Suprapubic skin (tissue), 4 donors: Measurements from ENCODE around the gene CNOT2.

Experiments
- CTCF ChIP-seq, 2 donors: fragments of 200-600 bp in 1 of 2; fragments of 450-650 bp in 1 of 2; sonication (generic) in 1 of 2; IDR thresholded peaks; one replicate each; pipeline ENCODE4 v1.5.1; 2016 to 2019; ENCODE audit warnings: antibody characterized with exemption in 2 of 2, mild to moderate bottlenecking in 1 of 2, moderate library complexity in 1 of 2
- POLR2A ChIP-seq, 2 donors: fragments of 450-650 bp; IDR thresholded peaks; one replicate each; pipeline ENCODE4 v1.6.1; 2017; ENCODE audit warnings: antibody characterized with exemption in 2 of 2, mild to moderate bottlenecking in 2 of 2, moderate library complexity in 2 of 2
- POLR2AphosphoS5 ChIP-seq, 3 donors: sonication (generic); formaldehyde crosslinking; IDR thresholded peaks; one replicate each; pipeline ENCODE4 v1.6.1; 2017; ENCODE audit warnings: antibody characterized with exemption in 3 of 3

DNA sequence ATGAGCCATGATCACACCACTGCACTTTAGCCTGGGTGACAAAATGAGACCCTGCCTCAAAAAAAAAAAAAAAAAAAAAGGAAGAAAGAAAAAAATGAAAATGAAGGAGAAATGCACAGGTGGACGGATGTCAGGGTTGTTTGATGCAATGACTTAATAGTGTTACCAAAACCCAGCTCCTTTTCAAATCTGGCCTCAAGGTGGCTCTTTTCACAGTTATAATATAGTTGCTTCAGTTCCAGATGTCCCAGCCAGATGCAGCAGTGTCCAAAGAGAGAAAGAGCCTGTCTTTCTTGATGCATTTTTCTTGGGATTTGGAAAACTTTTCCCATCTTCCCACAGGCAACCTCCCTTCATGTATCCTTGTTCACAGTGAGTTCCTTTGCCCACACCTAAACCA, 159.4 kb downstream of the CNOT2 start:
- no peak for TF ChIP-seq POLR2AphosphoS5 (IDR thresholded peaks at IDR 0.05)
- no peak for TF ChIP-seq CTCF (IDR thresholded peaks at IDR 0.05)
- TF ChIP-seq POLR2A (IDR thresholded peaks at IDR 0.05), result no peak
